HG03439 (cell line): ENCODE measurements around the gene AKAP13.
"Not testable (repeated sequence)": the region's sequence is repeated elsewhere in the genome, so short reads cannot be mapped to it uniquely, and the experiment has no call there.

Experiments
- ATAC-seq: cut with Tn5 transposase; IDR thresholded peaks from one replicate; pipeline ENCODE4 v1.9.1; 2021; ENCODE audit warnings: mild to moderate bottlenecking, moderate library complexity; ENCODE audit not compliant: unreplicated experiment

Gene AKAP13

GRCh38 chr15:85440451-85440850 is 60.0 kb downstream of the AKAP13 start:
- peak; percentile 71 for ATAC-seq

DNA sequence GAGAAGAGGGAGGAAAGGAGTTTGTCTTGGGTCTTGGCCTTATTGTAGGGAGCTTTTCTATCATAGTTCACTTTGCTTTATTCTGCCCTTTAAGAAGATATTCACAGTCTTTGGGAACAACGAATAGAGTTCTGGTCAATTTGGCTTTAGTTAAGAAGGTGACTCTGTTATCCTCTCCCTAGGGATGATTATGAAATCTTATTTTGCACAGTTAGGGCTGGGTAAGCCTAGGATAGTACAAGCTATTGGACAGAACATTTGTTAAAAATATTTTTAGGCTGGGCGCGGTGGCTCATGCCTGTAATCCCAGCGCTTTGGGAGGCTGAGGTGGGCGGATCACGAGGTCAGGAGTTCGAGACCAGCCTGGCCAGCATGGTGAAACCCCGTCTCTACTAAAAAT is 61.5 kb downstream of the AKAP13 start:
- not testable (repeated sequence) for ATAC-seq

DNA sequence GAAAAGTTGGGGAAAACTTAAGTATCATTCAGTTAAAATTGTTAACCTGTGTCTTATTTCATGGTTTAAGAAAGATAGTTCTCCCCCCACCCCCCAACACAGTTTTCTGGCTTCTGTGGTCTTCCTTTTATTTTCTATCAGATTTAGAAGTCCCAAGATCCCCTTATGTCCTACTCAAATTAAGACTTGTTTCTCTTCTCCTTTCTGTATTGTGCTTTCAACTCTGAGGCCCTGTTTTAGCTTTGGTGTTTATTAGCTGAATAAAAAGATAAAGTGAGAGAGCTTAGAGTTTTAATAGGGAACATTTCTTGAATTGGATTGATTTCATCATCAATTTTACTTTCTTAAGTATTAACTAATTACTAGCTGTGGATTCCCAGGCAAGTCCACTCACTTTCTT is 62.6 kb downstream of the AKAP13 start:
- ATAC-seq, result no peak

- ATAC-seq, result no peak
Observed at GRCh38 chr15:85443593-85444087, 63.2 kb downstream of the AKAP13 start.

DNA sequence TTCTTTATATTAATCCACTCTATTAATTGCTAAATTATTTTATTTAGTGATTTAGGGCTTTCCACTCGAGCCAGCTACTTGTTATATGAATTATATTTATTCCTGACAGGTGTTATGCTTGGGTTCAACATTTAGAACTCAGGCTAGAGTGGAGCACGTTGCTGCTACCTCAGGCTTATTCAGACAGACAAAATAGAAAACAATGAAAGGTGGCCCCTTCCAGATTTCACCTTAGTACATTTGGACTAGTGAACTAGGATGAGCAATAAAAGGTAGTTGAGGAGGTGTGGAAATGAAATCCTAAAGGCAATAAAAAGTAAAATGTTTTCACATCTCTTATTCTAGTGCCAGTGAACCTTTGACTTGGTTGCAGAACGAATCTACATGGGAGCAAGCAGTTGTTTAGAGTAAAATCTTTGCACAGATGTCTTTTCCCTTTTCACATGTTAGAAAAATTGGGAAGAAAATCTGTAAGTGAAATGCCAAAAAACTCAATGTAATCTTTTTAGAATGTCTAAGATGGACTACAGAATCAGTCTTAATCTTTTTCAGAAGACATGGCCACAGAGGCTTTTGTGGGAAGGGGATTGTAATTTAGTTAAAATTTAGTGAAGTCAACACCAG is 63.8 kb downstream of the AKAP13 start:
- ATAC-seq, result no peak

- ATAC-seq, result no peak
Observed at GRCh38 chr15:85445361-85445760, 65.0 kb downstream of the AKAP13 start.

- ATAC-seq, result no peak
Observed at GRCh38 chr15:85451099-85451700, 70.8 kb downstream of the AKAP13 start.

- no peak for ATAC-seq
Observed at GRCh38 chr15:85452436-85452835, 72.0 kb downstream of the AKAP13 start.

- no peak for ATAC-seq
Observed at GRCh38 chr15:85453144-85453872, 72.9 kb downstream of the AKAP13 start.

- no peak for ATAC-seq
Observed at GRCh38 chr15:85454403-85454802, 74.0 kb downstream of the AKAP13 start.

- ATAC-seq, result no peak
Observed at GRCh38 chr15:85455891-85456290, 75.5 kb downstream of the AKAP13 start.

GRCh38 chr15:85456798-85457197 is 76.4 kb downstream of the AKAP13 start:
- no peak for ATAC-seq

DNA sequence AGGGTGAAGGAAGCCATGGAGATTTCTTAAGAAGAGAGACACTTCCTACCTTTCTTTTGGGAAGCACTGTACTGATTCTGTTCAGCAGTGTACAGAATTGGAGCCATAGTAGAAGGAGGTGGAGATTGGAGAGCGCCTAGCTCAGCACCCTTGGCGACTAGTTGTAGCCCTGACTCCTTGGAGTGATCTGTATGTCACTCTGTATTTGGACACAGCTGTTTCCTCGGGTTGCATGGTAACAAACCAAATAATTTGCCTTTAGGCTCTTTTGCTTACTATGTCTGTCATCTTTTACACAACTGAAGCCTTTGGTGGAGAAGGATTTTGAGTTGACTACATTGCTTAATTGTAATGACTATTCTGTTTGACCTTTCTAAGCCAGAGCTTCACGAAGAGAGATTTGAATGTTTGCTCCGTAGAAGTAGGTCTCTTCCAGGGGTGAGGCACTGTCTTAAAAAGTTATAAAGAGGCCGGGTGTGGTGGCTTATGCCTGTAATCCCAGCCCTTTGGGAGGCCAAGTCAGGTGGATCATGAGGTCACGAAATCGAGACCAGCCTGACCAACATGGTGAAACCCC is 77.1 kb downstream of the AKAP13 start:
- ATAC-seq, result peak; percentile 78

GRCh38 chr15:85458764-85459163 is 78.4 kb downstream of the AKAP13 start:
- ATAC-seq, result no peak

- ATAC-seq, result no peak
Observed at GRCh38 chr15:85462029-85462428, 81.6 kb downstream of the AKAP13 start.

DNA sequence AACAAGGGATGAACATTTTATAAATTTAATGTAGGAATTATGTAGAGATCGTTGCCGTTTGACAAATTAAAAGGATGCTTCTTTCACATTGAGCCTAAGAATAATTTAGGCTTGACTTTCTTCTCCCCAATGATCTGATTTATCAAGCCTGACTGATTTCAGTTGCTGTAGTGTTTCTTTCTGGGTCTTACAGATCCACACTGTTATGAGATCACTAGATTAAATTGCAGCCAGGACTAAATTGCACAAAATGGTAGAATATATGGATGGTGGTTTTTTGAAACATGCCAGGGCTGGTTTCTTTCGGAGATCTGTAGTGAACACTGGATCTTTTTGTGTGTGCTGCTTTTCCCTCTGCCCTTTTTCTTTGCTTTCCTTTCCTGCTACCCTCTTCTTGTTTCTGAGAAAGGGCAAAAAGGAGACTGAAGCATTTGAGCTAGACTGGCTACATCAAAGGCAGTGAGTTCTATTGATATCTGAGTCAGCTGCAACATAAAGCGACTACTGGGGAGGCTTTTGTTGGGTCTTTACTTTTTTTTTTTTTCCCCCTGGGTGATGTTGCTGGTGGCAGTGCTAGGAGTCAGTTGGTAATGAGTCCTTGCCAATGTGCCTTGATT is 83.0 kb downstream of the AKAP13 start:
- ATAC-seq, result no peak

GRCh38 chr15:85463976-85464375 is 83.6 kb downstream of the AKAP13 start:
- no peak for ATAC-seq

DNA sequence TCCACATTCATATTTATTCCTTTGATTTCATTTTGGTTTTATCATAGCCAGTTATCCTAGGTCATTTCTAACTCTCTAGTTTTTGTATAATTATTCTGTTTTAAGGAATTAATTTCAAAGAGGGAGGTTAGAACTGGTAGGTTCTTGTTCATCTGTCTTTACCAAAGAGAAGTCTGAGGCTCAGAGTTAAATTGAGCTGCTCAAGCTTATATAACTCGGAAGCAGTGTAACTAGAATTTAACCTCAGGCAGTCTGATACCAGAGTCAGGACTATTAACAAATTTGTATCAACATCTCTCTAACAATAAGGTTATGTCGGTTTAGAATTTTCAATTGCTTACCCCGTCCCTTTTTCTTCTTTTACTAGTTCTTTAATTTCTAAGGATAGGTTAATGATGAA is 84.1 kb downstream of the AKAP13 start:
- no peak for ATAC-seq

DNA sequence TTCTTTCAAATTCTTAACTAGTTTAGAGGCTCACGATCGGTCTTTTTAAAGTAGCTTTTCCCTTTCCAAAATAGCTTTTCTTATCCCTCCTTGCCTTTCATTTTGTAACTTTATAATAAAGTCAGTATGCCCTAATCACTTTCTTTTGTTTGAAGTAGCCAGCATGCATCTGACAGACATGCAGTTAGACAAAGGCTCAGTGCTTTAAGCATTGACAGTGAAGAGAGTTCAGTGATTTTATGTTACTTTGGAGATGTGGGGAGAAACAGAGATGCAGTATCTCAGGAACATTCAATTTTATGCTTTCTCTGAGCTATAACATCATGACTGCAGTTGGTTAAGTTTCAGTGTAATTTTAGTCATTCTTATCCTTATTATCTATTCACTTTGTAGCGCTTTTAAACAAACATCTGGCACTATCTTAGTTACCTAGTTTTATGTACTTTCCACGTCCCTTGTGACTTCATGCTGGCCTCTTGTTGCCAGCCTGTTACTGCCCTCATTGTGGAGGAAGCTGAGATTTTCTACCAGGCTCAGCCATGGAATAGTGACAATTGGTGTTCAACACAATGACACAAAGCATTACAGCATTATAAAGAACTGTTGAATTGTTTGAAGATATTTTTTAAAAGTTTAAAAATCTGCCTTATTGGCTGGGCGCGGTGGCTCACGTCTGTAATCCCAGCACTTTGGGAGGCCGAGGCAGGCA is 90.3 kb downstream of the AKAP13 start:
- ATAC-seq, result no peak

GRCh38 chr15:85472349-85472748 is 91.9 kb downstream of the AKAP13 start:
- no peak for ATAC-seq

GRCh38 chr15:85473455-85473854 is 93.1 kb downstream of the AKAP13 start:
- no peak for ATAC-seq
